ENCODE data around the gene CCL17.

- TF ChIP-seq POLR2A (IDR thresholded peaks at IDR 0.05; ENCODE audit: low read depth, low read length) (peak; percentile 57), TAF1 (IDR thresholded peaks at IDR 0.05; ENCODE audit: borderline replicate concordance, low read depth, low read length) (no peak)
Observed at GRCh38 chr16:57388359-57389086, 16.0 kb upstream of the CCL17 start.

All from GM12892 (cell line).